Transverse colon (tissue), 4 donors: ENCODE data around the gene CNTNAP2. TPM values are rescaled to one million over a fixed set of nuclear protein-coding genes. Genes with fewer than 3 reads are reported as not detected.

ENCODE experiments used
- DNase-seq: peaks from one replicate; pipeline ENCODE4 v3.0.0-alpha.2; 2019
- H3K27ac ChIP-seq, 4 donors: fragments of 200-600 bp; sonication (generic); 2 replicates each; pipeline ENCODE4 v1.5.1; 2016 to 2018; ENCODE audit warnings: inconsistent platforms in 4 of 4
- H3K27me3 ChIP-seq: fragments of 200-600 bp; sonication (generic); 2 replicates; pipeline ENCODE4 v1.5.1; 2017; ENCODE audit warnings: inconsistent platforms
- H3K36me3 ChIP-seq, 4 donors: fragments of 200-600 bp; sonication (generic); 2 replicates each; pipeline ENCODE4 v1.5.1; 2017 to 2019; ENCODE audit warnings: inconsistent platforms in 4 of 4
- H3K4me1 ChIP-seq, 4 donors: fragments of 200-600 bp; sonication (generic); 2 replicates each; pipeline ENCODE4 v1.5.1; 2017 to 2020; ENCODE audit warnings: inconsistent platforms in 4 of 4
- H3K4me3 ChIP-seq, 4 donors: fragments of 200-600 bp; sonication (generic); 1 replicate in 1 of 4; 2 replicates in 3 of 4; pipeline versions ENCODE4 v1.5.1 to v1.6.1; 2017 to 2019; ENCODE audit warnings: inconsistent platforms in 4 of 4
- H3K9me3 ChIP-seq, 2 donors: fragments of 200-600 bp; sonication (generic); 2 replicates each; pipeline ENCODE4 v1.5.1; 2017 to 2019; ENCODE audit warnings: inconsistent platforms in 2 of 2
- CTCF ChIP-seq, 5 experiments: fragments of 200-600 bp in 3 of 5; fragments of 450-650 bp in 2 of 5; sonication (generic) in 3 of 5; IDR thresholded peaks; 1 replicate in 2 of 5; 2 replicates in 3 of 5; pipeline ENCODE4 v1.5.1; 2016 to 2017; ENCODE audit warnings: antibody characterized with exemption in 5 of 5, inconsistent platforms in 3 of 5, mild to moderate bottlenecking in 2 of 5, moderate library complexity in 1 of 5
- EP300 ChIP-seq: sonication (generic); formaldehyde crosslinking; IDR thresholded peaks from one replicate; pipeline ENCODE4 v1.6.1; 2017; ENCODE audit warnings: antibody characterized with exemption, low read depth
- POLR2A ChIP-seq: fragments of 450-650 bp; IDR thresholded peaks from one replicate; pipeline ENCODE4 v1.6.1; 2016; ENCODE audit warnings: antibody characterized with exemption, mild to moderate bottlenecking, moderate library complexity
- POLR2AphosphoS5 ChIP-seq, 3 donors: sonication (generic); formaldehyde crosslinking; IDR thresholded peaks; one replicate each; pipeline ENCODE4 v1.6.1; 2016; ENCODE audit warnings: antibody characterized with exemption in 3 of 3
- WGBS, 2 donors: methylation state at CpG; one replicate each; pipeline ENCODE4 v1.1.5; 2018; ENCODE audit warnings: low coverage in 1 of 2; 5-methylcytosine and 5-hydroxymethylcytosine counted together
- in situ Hi-C, 4 donors: fragments of 200-750 bp; cut with MboI; loops; one replicate each; pipeline versions ENCODE4 v1.15.0 to v1.15.1; 2017; ENCODE audit warnings: low sequenced_read_pairs in 3 of 4, low pct_ligation_motif_present in 1 of 4, low pct_unique_long_range_greater_than_20kb in 1 of 4
- intact Hi-C: fragments of 100-400 bp; cut with DNase I; formaldehyde crosslinking; loops from one replicate; pipeline ENCODE4 v1.15.1; 2023; ENCODE audit warnings: low total_unique reads
- total RNA-seq, 4 donors: library from RNA; depleted of rRNA; stranded (reverse); fragments of >200 nt; gene quantifications; one replicate each; pipeline ENCODE4 v1.1.0, GENCODE V29; 2016

CNTNAP2 gene
- total RNA-seq, 4 donors from 2014 or later, result 0.60 to 2.9 (median 2.4) TPM

GRCh38 chr7:148105853-148106252 is 1989.3 kb downstream of the CNTNAP2 start:
- no peaks in the 10 kb centered on the region for H3K9me3 ChIP-seq
- 90% methylated on average over 1 of the region's 1 CpG; no CpG with 5 or more reads in 1 of the 2 donors for WGBS, 2 donors
- H3K27me3 ChIP-seq, result no peaks in the 10 kb centered on the region
- no peak for DNase-seq
- intact Hi-C loops, result no loop called here
- H3K36me3 ChIP-seq, result no peaks in the 10 kb centered on the region
- in situ Hi-C loops, result no loop called here
- H3K4me3 ChIP-seq, result no peak overlapping the region
- TF ChIP-seq CTCF (IDR thresholded peaks at IDR 0.05), result no peak
- TF ChIP-seq POLR2AphosphoS5 (IDR thresholded peaks at IDR 0.05), result no peak
- no peak for TF ChIP-seq EP300
- no peak for TF ChIP-seq POLR2A
- H3K4me1 ChIP-seq, result no peaks in the 10 kb centered on the region
- no peak overlapping the region for H3K27ac ChIP-seq

- H3K4me1 ChIP-seq, result no peaks in the 10 kb centered on the region
- 74 to 90% methylated on average over 2 to 6 of the region's 6 CpGs for WGBS, 2 donors
- in situ Hi-C loops, result no loop called here
- DNase-seq, result no peak
- no peaks in the 10 kb centered on the region for H3K36me3 ChIP-seq
- H3K27me3 ChIP-seq, result no peaks in the 10 kb centered on the region
- H3K4me3 ChIP-seq, result no peak overlapping the region
- no peaks in the 10 kb centered on the region for H3K9me3 ChIP-seq
- TF ChIP-seq CTCF (IDR thresholded peaks at IDR 0.05) (no peak), POLR2AphosphoS5 (IDR thresholded peaks at IDR 0.05) (no peak), POLR2A (no peak), EP300 (no peak)
- intact Hi-C loops, result no loop called here
- no peak overlapping the region for H3K27ac ChIP-seq
Observed at GRCh38 chr7:148107443-148108127, 1991.0 kb downstream of the CNTNAP2 start.

GRCh38 chr7:148108381-148108780 is 1991.8 kb downstream of the CNTNAP2 start:
- in situ Hi-C loops, result no loop called here
- TF ChIP-seq CTCF (IDR thresholded peaks at IDR 0.05) (no peak), POLR2A (no peak), POLR2AphosphoS5 (IDR thresholded peaks at IDR 0.05) (no peak), EP300 (no peak)
- intact Hi-C loops, result no loop called here
- Histone ChIP-seq H3K4me3 (no peak overlapping the region), H3K36me3 (no peaks in the 10 kb centered on the region), H3K27me3 (no peaks in the 10 kb centered on the region), H3K9me3 (no peaks in the 10 kb centered on the region), H3K4me1 (no peaks in the 10 kb centered on the region), H3K27ac (no peak overlapping the region)
- WGBS, 2 donors, result 66 to 76% methylated on average over 4 of the region's 4 CpGs
- no peak for DNase-seq

- H3K4me3 ChIP-seq, result no peak overlapping the region
- no peaks in the 10 kb centered on the region for H3K27me3 ChIP-seq
- no peaks in the 10 kb centered on the region for H3K4me1 ChIP-seq
- no peak for TF ChIP-seq POLR2AphosphoS5 (IDR thresholded peaks at IDR 0.05)
- peak in 3 of 5 experiments; percentile 21 to 33 (median 27) for TF ChIP-seq CTCF (IDR thresholded peaks at IDR 0.05)
- 73 to 86% methylated on average over 1 to 13 of the region's 13 CpGs for WGBS, 2 donors
- intact Hi-C loops, result no loop called here
- no peak for DNase-seq
- no peaks in the 10 kb centered on the region for H3K9me3 ChIP-seq
- H3K27ac ChIP-seq, result no peak overlapping the region
- in situ Hi-C loops, result no loop called here
- no peaks in the 10 kb centered on the region for H3K36me3 ChIP-seq
Observed at GRCh38 chr7:148110097-148110868, 1993.7 kb downstream of the CNTNAP2 start.
